ENCODE results near the gene DNAAF8.
A peak's percentile ranks its signal among the peaks of the same experiment; 100 is the strongest.

Gene DNAAF8

GRCh38 chr16:4696172-4696904 lies 38.0 kb upstream of the DNAAF8 start:
- peak; percentile 28 for DNase-seq (ENCODE audit: low read depth)
- H3K4me3 ChIP-seq (ENCODE audit: low read depth, low read length): no peak overlapping the region
- TF ChIP-seq CTCF (conservative IDR thresholded peaks at IDR 0.05; ENCODE audit: low read depth, low read length): no peak

GRCh38 chr16:4696905-4697847 lies 37.2 kb upstream of the DNAAF8 start:
- DNase-seq (ENCODE audit: low read depth): no peak
- H3K4me3 ChIP-seq (ENCODE audit: low read depth, low read length): no peak overlapping the region
- no peak for TF ChIP-seq CTCF (conservative IDR thresholded peaks at IDR 0.05; ENCODE audit: low read depth, low read length)

GRCh38 chr16:4697848-4698291 lies 36.5 kb upstream of the DNAAF8 start:
- no peak for TF ChIP-seq CTCF (conservative IDR thresholded peaks at IDR 0.05; ENCODE audit: low read depth, low read length)
- DNase-seq (ENCODE audit: low read depth): no peak
- H3K4me3 ChIP-seq (ENCODE audit: low read depth, low read length): no peak overlapping the region

- H3K4me3 ChIP-seq (ENCODE audit: low read depth, low read length): no peak overlapping the region
- DNase-seq (ENCODE audit: low read depth): no peak
- no peak for TF ChIP-seq CTCF (conservative IDR thresholded peaks at IDR 0.05; ENCODE audit: low read depth, low read length)
These were observed 35.9 kb upstream of the DNAAF8 start for GRCh38 chr16:4698321-4699045.

- TF ChIP-seq CTCF (conservative IDR thresholded peaks at IDR 0.05; ENCODE audit: low read depth, low read length): no peak
These were observed 35.2 kb upstream of the DNAAF8 start for GRCh38 chr16:4699046-4699556.

GRCh38 chr16:4700380-4700996 lies 33.8 kb upstream of the DNAAF8 start:
- no peak overlapping the region for H3K4me3 ChIP-seq (ENCODE audit: low read depth, low read length)
- DNase-seq (ENCODE audit: low read depth): no peak
- TF ChIP-seq CTCF (conservative IDR thresholded peaks at IDR 0.05; ENCODE audit: low read depth, low read length): no peak

More at GRCh38 chr16:4699046-4699556, 35.2 kb upstream of the DNAAF8 start:
- DNase-seq (ENCODE audit: low read depth): no peak
- no peak overlapping the region for H3K4me3 ChIP-seq (ENCODE audit: low read depth, low read length)

Data from choroid plexus epithelial cell (primary cell).